ENCODE data around the gene ASTL.

ASTL gene

GRCh38 chr2:96116879-96117533 lies 21.3 kb downstream of the ASTL start:
- DNase-seq, result no peak
- TF ChIP-seq CTCF (IDR thresholded peaks at IDR 0.05), result peak; percentile 72 to 85
- Histone ChIP-seq H3K36me3 (no peaks in the 10 kb centered on the region), H3K27ac (peak overlapping the region in 1 of 2 donors; percentile 2), H3K4me3 (peak overlapping the region; percentile 41 to 53), H3K27me3 (peaks cover 0 to 73% of the 10 kb centered on the region in 2 donors), H3K4me1 (peaks cover 0 to 21% (median 12%) of the 10 kb centered on the region in 4 donors), H3K9me3 (no peaks in the 10 kb centered on the region)
- intact Hi-C loops (cut with DNase I; ENCODE audit: low total_unique reads), result loop anchor here (10.0 kb wide), 1 partner anchor 92 kb away; no protein-coding TSS in a partner anchor

- no peak for TF ChIP-seq CTCF (IDR thresholded peaks at IDR 0.05)
- Histone ChIP-seq H3K4me3 (peak within 1 kb of the TSS; percentile 41 to 53), H3K4me1 (peaks cover 0 to 21% (median 12%) of the 10 kb centered on the region in 4 donors), H3K36me3 (no peaks in the 10 kb centered on the region), H3K9me3 (no peaks in the 10 kb centered on the region), H3K27me3 (peaks cover 0 to 70% of the 10 kb centered on the region in 2 donors), H3K27ac (peak within 1 kb of the TSS in 1 of 2 donors; percentile 2)
- DNase-seq, result no peak
- intact Hi-C loops (cut with DNase I; ENCODE audit: low total_unique reads), result loop anchor here (10.0 kb wide), 1 partner anchor 92 kb away; no protein-coding TSS in a partner anchor
These were observed 21.9 kb downstream of the ASTL start, which contains the start of gene ADRA2B for GRCh38 chr2:96116424-96116878. Gene ADRA2B (minus strand): TSS chr2:96116571. CDS start chr2:96116149, 422 bp downstream.

- no peak for DNase-seq
- peak overlapping the region; percentile 41 to 53 for H3K4me3 ChIP-seq
- TF ChIP-seq CTCF (IDR thresholded peaks at IDR 0.05), result no peak
- no peaks in the 10 kb centered on the region for H3K36me3 ChIP-seq
- H3K27me3 ChIP-seq, result peaks cover 0 to 63% of the 10 kb centered on the region in 2 donors
- no peaks in the 10 kb centered on the region for H3K9me3 ChIP-seq
- H3K4me1 ChIP-seq, result peaks cover 0 to 21% (median 12%) of the 10 kb centered on the region in 4 donors
- intact Hi-C loops (cut with DNase I; ENCODE audit: low total_unique reads), result loop anchor here (10.0 kb wide), 1 partner anchor 91 kb away; no protein-coding TSS in a partner anchor
- peak overlapping the region in 1 of 2 donors; percentile 2 for H3K27ac ChIP-seq
These were observed 22.5 kb downstream of the ASTL start for GRCh38 chr2:96115631-96116423.

GRCh38 chr2:96114903-96115581 lies 23.3 kb downstream of the ASTL start:
- no peak overlapping the region for H3K4me3 ChIP-seq
- TF ChIP-seq CTCF (IDR thresholded peaks at IDR 0.05), result no peak
- no peak overlapping the region for H3K27ac ChIP-seq
- no peaks in the 10 kb centered on the region for H3K9me3 ChIP-seq
- no peak for DNase-seq
- peaks cover 0 to 62% of the 10 kb centered on the region in 2 donors for H3K27me3 ChIP-seq
- peaks cover 0 to 21% (median 12%) of the 10 kb centered on the region in 4 donors for H3K4me1 ChIP-seq
- H3K36me3 ChIP-seq, result no peaks in the 10 kb centered on the region
- intact Hi-C loops (cut with DNase I; ENCODE audit: low total_unique reads), result loop anchor here (10.0 kb wide), 1 partner anchor 90 kb away; no protein-coding TSS in a partner anchor

- Histone ChIP-seq H3K27ac (no peak overlapping the region), H3K9me3 (no peaks in the 10 kb centered on the region), H3K36me3 (no peaks in the 10 kb centered on the region), H3K27me3 (peaks cover 0 to 60% of the 10 kb centered on the region in 2 donors), H3K4me1 (peaks cover 0 to 21% (median 12%) of the 10 kb centered on the region in 4 donors), H3K4me3 (no peak overlapping the region)
- TF ChIP-seq CTCF (IDR thresholded peaks at IDR 0.05), result no peak
- DNase-seq, result no peak
- intact Hi-C loops (cut with DNase I; ENCODE audit: low total_unique reads), result loop anchor here (10.0 kb wide), 1 partner anchor 90 kb away; no protein-coding TSS in a partner anchor
These were observed 23.8 kb downstream of the ASTL start for GRCh38 chr2:96114546-96114902.

Measured in tibial artery (tissue), 4 donors.